ENCODE results near the gene PRR22. TPM values are rescaled to one million over a fixed set of nuclear protein-coding genes. Genes with fewer than 3 reads are reported as not detected.

Gene PRR22
- total RNA-seq, 2 donors from 2014 or later, result 1.6 to 6.8 TPM

GRCh38 chr19:5789351-5789761 is 4.8 kb upstream of the PRR22 start:
- no peak overlapping the region for H3K27ac ChIP-seq
- H3K4me3 ChIP-seq, result no peak overlapping the region
- TF ChIP-seq POLR2AphosphoS5 (IDR thresholded peaks at IDR 0.05), result no peak
- no peak for TF ChIP-seq CTCF (IDR thresholded peaks at IDR 0.05)
- no peak for TF ChIP-seq POLR2A (IDR thresholded peaks at IDR 0.05)
- H3K36me3 ChIP-seq, result peaks cover 10 to 45% of the 10 kb centered on the region in 2 donors
- no peaks in the 10 kb centered on the region for H3K4me1 ChIP-seq (replicated peaks)
- H3K27me3 ChIP-seq (replicated peaks; ENCODE audit: insufficient read depth), result no peaks in the 10 kb centered on the region
- 94% methylated on average over 39 of the region's 39 CpGs for WGBS
- no peaks in the 10 kb centered on the region for H3K9me3 ChIP-seq
- no peak for DNase-seq (ENCODE audit: low spot score)
- intact Hi-C loops (cut with DNase I), result no loop called here

- intact Hi-C loops (cut with DNase I), result no loop called here
- H3K36me3 ChIP-seq, result peaks cover 10 to 45% of the 10 kb centered on the region in 2 donors
- 89% methylated on average over 5 of the region's 5 CpGs for WGBS
Observed at GRCh38 chr19:5788422-5788821, 3.9 kb upstream of the PRR22 start.

GRCh38 chr19:5787409-5788182 is 3.0 kb upstream of the PRR22 start:
- Histone ChIP-seq H3K9me3 (no peaks in the 10 kb centered on the region), H3K27ac (no peak overlapping the region), H3K36me3 (peaks cover 10 to 45% of the 10 kb centered on the region in 2 donors), H3K27me3 (replicated peaks; ENCODE audit: insufficient read depth) (no peaks in the 10 kb centered on the region), H3K4me1 (replicated peaks) (no peaks in the 10 kb centered on the region), H3K4me3 (no peak overlapping the region)
- TF ChIP-seq POLR2A (IDR thresholded peaks at IDR 0.05), result no peak
- no peak for TF ChIP-seq CTCF (IDR thresholded peaks at IDR 0.05)
- TF ChIP-seq POLR2AphosphoS5 (IDR thresholded peaks at IDR 0.05), result no peak
- 91% methylated on average over 39 of the region's 39 CpGs for WGBS
- DNase-seq (ENCODE audit: low spot score), result no peak
- intact Hi-C loops (cut with DNase I), result no loop called here

More at GRCh38 chr19:5788422-5788821, 3.9 kb upstream of the PRR22 start:
- no peak for DNase-seq (ENCODE audit: low spot score)
- TF ChIP-seq POLR2AphosphoS5 (IDR thresholded peaks at IDR 0.05) (no peak), CTCF (IDR thresholded peaks at IDR 0.05) (no peak), POLR2A (IDR thresholded peaks at IDR 0.05) (no peak)
- no peaks in the 10 kb centered on the region for H3K9me3 ChIP-seq
- H3K4me3 ChIP-seq, result no peak overlapping the region
- no peaks in the 10 kb centered on the region for H3K4me1 ChIP-seq (replicated peaks)
- no peaks in the 10 kb centered on the region for H3K27me3 ChIP-seq (replicated peaks; ENCODE audit: insufficient read depth)
- no peak overlapping the region for H3K27ac ChIP-seq

- H3K27ac ChIP-seq, result no peak overlapping the region
- no peaks in the 10 kb centered on the region for H3K9me3 ChIP-seq
- intact Hi-C loops (cut with DNase I), result no loop called here
- H3K27me3 ChIP-seq (replicated peaks; ENCODE audit: insufficient read depth), result no peaks in the 10 kb centered on the region
- no peaks in the 10 kb centered on the region for H3K4me1 ChIP-seq (replicated peaks)
- H3K4me3 ChIP-seq, result no peak overlapping the region
- DNase-seq (ENCODE audit: low spot score), result no peak
- WGBS, result 85% methylated on average over 44 of the region's 44 CpGs
- H3K36me3 ChIP-seq, result peaks cover 10 to 45% of the 10 kb centered on the region in 2 donors
- no peak for TF ChIP-seq POLR2A (IDR thresholded peaks at IDR 0.05)
- no peak for TF ChIP-seq CTCF (IDR thresholded peaks at IDR 0.05)
- TF ChIP-seq POLR2AphosphoS5 (IDR thresholded peaks at IDR 0.05), result no peak
Observed at GRCh38 chr19:5786593-5787408, 2.3 kb upstream of the PRR22 start.
